ENCODE measurements around the gene TYW3.

DNA sequence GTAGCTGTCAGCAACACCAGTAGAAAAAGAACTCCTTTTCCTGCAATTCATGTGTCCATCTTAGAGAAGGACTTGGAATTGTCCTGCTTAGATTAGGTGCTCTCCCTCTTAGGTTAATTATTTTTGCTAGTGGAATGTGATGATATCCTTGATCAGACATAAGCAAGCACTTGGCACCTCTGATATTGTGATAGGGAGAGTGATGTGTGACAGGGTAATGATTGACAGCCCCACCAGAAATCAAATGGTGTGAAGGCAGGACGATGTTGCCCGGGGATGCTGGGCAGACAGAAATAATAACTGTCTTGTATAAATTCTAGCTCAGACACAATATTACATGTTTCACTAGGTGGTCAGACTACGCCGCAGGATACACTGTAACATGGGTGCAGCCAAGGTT, 4.4 kb downstream of the TYW3 start:
- TF ChIP-seq, protein P1, sequence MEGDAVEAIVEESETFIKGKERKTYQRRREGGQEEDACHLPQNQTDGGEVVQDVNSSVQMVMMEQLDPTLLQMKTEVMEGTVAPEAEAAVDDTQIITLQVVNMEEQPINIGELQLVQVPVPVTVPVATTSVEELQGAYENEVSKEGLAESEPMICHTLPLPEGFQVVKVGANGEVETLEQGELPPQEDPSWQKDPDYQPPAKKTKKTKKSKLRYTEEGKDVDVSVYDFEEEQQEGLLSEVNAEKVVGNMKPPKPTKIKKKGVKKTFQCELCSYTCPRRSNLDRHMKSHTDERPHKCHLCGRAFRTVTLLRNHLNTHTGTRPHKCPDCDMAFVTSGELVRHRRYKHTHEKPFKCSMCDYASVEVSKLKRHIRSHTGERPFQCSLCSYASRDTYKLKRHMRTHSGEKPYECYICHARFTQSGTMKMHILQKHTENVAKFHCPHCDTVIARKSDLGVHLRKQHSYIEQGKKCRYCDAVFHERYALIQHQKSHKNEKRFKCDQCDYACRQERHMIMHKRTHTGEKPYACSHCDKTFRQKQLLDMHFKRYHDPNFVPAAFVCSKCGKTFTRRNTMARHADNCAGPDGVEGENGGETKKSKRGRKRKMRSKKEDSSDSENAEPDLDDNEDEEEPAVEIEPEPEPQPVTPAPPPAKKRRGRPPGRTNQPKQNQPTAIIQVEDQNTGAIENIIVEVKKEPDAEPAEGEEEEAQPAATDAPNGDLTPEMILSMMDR (IDR thresholded peaks at IDR 0.05): no peak
- no peak for TF ChIP-seq POLR2A (IDR thresholded peaks at IDR 0.05)
